Pulmonary artery endothelial cell (primary cell): ENCODE data around the gene PTPRD. TPM values are rescaled to one million over a fixed set of nuclear protein-coding genes. Genes with fewer than 3 reads are reported as not detected.
"Not testable (repeated sequence)": the region's sequence is repeated elsewhere in the genome, so short reads cannot be mapped to it uniquely, and the experiment has no call there.

ENCODE experiments used
- DNase-seq: peaks from one replicate; pipeline ENCODE4 v3.0.0-alpha.2; 2011; ENCODE audit warnings: low read depth, low spot score
- total RNA-seq: library from RNA; depleted of rRNA; stranded (reverse); fragments of >200 nt; gene quantifications from 2 replicates; pipeline ENCODE4 v1.2.3, GENCODE V29; 2014

The PTPRD gene
- total RNA-seq, 1 donor from 2014 or later, result 1.5 TPM

- DNase-seq, result no peak
These were observed 1910.9 kb downstream of the PTPRD start for GRCh38 chr9:8701904-8702303.

DNA sequence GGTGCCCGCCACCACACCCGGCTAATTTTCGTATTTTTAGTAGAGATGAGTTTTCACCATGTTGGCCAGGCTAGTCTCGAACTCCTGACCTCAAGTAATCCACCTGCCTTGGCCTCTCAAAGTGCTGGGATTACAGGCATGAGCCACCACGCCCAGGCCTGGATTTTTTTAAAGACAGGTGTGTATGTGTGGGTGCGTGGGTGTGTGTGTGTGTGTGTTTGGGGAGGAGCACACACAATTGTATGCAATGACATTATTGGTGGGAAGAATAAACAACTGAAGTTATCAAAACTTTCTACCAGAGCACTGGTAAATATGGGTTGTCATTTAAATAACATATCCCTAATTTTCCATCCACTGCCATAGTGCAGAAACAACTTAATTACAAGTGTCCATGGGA lies 1915.2 kb downstream of the PTPRD start:
- DNase-seq, result not testable (repeated sequence)

DNA sequence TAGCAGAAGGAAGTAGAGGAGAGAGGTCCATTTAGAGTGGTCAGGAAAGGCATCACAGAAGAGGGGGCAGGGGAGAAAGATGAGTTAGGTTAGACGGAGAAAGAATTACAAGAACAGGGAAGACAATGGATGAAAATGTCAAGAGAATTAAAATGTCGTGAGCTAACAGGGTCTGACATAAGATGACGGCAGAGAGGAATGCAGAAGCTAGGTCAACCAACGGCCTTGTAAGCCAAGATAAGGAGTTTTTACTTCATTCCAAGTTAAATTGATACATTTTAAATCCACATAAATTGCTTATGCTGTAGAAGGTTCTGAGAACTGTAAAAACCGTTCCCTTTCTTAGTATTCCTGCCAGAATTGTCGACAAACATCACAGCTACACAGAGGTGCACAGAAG lies 1916.3 kb downstream of the PTPRD start:
- no peak for DNase-seq

- no peak for DNase-seq
These were observed 1917.7 kb downstream of the PTPRD start for GRCh38 chr9:8694983-8695588.

- DNase-seq, result no peak
These were observed 1919.3 kb downstream of the PTPRD start for GRCh38 chr9:8693464-8693863.

DNA sequence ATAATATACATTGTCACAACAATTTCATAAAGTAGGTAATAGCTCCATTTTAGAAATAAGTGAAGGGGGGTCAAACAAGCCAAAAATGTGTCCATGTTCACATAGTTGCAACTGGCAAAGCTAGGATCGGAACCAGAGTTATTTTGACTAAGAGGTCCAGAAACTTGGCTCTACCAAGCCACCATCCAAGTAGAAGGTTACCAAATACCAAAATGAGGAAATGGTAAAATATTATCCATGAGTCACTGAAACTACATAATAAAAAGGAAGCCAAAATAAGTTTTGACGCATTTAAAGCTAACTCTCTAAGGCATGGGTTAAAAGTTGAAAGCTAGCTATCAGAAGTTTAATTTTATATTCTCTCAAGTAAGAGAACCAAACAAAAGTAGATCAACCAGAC lies 1926.3 kb downstream of the PTPRD start:
- DNase-seq, result no peak

DNA sequence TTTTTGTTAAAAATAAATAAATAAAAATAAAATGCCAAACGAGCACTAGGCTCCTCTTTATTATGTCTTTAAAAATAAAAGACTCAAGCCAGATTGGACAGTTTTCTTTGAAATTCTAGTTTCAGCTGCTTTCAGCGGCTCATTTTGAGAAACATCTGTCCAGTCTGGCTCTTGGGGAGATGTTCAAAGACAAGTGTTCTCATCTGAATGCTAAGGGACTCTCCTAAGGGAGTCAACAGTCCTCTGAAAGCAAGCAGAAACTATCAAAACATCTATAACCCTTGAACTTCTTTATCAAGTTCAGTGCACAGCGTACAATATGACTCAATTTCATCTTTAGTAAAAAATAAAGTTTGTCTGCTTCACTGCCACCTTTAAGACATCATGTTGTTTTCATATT lies 1927.0 kb downstream of the PTPRD start:
- no peak for DNase-seq

GRCh38 chr9:8684978-8685708 lies 1927.7 kb downstream of the PTPRD start:
- DNase-seq, result no peak

DNA sequence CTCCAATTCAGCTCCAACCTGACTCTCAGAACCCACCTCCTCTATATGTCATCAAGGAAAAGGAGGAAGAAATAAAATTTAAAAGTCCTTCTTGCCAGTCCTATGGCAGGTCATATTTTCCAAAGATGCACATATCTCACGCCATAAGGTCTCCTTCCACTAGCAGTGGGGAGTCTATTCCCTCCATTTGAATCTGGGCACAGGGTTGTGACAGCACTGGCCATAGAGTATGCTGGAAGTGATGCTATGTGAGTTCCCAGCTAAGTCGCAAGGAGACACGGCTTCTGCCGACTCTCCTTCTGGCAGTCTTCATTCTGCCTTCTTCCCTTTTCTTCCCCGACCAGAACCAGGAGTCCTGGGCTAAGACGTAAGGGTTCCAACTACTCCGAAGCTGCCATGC lies 1929.3 kb downstream of the PTPRD start:
- no peak for DNase-seq

- no peak for DNase-seq
These were observed 1932.1 kb downstream of the PTPRD start for GRCh38 chr9:8680658-8681057.

- DNase-seq, result no peak
These were observed 1932.6 kb downstream of the PTPRD start for GRCh38 chr9:8680157-8680556.

DNA sequence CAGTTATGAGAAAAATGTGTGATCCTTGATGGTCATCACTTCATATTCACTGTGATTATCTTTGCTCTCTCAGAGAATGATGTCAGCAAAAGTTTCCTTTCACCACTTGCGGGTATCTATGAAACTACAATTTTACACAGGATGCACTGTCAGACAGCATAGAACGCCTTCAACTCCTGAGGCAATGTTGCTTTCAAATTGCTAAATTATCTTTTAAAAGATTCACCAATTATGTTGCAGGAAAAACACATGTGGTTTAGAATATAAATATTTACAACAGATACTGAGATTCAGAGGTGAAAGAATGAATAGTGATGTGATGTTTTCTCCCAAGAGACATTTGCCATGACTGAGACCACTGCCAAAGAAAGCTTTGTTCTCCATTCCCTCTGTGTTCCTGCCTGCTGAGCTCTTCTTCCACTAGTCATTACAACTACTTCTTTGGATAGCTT lies 1933.4 kb downstream of the PTPRD start:
- no peak for DNase-seq

GRCh38 chr9:8677741-8678140 lies 1935.1 kb downstream of the PTPRD start:
- DNase-seq, result no peak

DNA sequence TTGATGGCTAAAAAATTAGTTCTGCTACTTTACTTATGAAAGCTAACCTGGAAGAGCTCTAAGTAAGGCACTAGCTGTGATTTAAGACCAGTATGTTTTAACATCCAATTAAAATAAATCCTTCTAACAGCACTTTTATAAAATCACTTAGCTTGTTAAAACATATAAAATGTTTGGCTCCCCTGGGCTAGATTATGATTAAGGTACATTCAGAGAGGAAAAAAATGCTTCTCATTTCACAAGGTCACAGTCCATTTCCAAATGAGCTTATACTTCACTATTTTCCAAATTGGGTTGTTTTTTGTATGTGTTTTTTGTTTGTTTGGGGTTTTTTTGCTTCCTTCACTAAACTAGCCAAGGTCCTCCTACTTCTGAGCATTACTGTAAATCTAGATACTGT lies 1938.3 kb downstream of the PTPRD start:
- DNase-seq, result no peak

- no peak for DNase-seq
These were observed 1939.0 kb downstream of the PTPRD start for GRCh38 chr9:8673830-8674229.

DNA sequence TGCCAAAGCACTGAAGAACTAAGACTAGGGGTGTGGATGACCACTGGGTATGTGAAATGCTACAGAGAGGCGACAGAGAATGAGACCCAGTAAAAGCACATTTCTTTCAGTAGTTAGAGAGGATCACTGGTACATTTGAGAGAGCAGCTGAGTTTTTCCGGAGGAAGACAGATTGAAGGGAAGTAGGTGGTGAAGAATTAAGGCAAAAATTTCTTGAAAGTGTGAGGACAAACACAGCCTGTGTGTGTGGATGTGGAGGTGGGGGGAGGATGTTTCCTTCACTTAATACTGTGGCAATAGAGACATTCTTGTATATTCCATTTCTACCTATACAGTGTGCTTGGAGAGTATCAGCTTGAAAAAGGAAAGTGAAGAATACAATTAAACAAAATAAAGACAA lies 1942.1 kb downstream of the PTPRD start:
- no peak for DNase-seq

- no peak for DNase-seq
These were observed 1944.1 kb downstream of the PTPRD start for GRCh38 chr9:8668751-8669150.

DNA sequence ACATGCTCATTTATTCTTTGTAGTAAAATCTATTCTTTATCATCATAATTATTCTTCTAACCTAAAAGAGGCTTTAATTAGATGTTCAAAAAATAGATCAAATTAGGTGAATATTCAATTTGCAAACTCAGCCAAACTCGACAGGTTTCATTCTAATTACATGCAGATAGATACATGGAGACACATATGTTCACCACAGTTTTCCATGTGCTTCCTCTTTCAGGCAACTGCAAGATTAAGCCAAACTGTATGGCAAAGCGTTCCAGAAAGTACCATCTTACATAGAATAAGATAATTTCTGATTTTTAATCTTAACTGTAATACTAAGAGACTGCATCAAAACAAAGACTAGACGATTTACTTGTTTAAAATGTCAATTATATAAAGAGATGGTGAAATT lies 1944.6 kb downstream of the PTPRD start:
- DNase-seq, result no peak

DNA sequence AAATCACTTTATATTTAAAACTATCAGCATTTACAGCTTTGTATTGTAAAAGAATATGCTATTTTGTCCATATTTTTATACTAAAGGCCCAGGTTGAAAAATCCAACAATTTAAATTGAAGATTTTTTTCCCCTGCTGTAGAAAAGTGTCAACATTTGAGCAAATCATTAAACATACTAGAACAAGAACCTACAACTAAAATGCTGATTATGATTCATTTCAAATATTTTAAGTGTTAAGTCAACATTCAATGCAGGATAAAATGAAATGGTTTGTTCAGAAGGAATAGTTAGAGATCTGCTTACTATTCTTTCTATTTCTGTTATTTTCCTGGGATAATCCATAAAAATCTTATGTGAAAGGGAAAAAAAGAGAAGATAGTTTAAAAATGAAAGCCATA lies 1946.7 kb downstream of the PTPRD start:
- DNase-seq, result no peak

GRCh38 chr9:8660383-8660782 lies 1952.4 kb downstream of the PTPRD start:
- no peak for DNase-seq

DNA sequence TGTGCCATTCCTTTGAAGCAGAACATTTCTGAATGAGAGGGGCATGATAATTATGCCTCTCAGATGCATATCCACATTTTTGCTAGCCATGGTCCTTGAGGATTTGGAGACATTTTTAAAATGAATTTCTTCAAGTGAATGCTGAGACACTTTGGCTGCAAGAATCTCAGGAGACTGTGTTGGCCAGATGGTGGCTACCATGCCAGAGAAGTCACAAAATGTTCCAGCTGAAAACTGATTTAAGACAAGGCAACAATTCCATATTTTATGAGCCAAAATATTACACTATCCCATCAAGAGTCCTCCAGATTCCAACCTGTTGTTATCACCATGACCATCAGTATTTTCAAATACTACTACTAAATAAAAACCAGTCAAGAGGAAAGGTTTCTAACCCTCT lies 1953.7 kb downstream of the PTPRD start:
- no peak for DNase-seq

DNA sequence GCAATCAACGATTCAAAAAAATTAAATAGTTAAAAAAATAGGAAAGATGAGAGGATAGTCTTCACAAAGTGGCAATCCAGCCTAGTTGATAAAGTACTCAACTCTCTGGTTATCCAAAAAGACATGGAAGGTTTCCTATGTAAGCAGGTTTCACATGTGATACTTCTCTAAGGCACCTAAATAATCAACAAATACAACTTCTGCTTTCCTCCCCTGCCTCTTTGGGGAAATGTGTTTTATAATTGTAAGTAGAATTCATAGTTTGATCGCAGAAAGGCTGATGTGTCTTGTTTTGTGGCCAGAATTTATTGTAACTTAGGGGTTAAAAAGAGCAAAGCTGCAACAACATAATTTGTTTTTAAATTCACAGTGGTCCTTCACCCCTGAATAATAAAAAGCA lies 1957.7 kb downstream of the PTPRD start:
- DNase-seq, result no peak

GRCh38 chr9:8653855-8654254 lies 1958.9 kb downstream of the PTPRD start:
- DNase-seq, result no peak
